Loucy (cell line): ENCODE measurements around the gene FMNL3.

Experiments used
- EZH2phosphoT487 ChIP-seq: fragments of 200-600 bp; IDR thresholded peaks from 2 replicates; pipeline ENCODE4 v1.6.1; 2018; ENCODE audit warnings: antibody characterized with exemption, mild to moderate bottlenecking, moderate library complexity, borderline replicate concordance
- TF ChIP-seq, protein P1 (sequence below): fragments of 200-600 bp; sonication (generic); conservative IDR thresholded peaks from 2 replicates; pipeline ENCODE4 v1.5.1; 2014; ENCODE audit warnings: mild to moderate bottlenecking, antibody characterized with exemption, low read length

DNA sequence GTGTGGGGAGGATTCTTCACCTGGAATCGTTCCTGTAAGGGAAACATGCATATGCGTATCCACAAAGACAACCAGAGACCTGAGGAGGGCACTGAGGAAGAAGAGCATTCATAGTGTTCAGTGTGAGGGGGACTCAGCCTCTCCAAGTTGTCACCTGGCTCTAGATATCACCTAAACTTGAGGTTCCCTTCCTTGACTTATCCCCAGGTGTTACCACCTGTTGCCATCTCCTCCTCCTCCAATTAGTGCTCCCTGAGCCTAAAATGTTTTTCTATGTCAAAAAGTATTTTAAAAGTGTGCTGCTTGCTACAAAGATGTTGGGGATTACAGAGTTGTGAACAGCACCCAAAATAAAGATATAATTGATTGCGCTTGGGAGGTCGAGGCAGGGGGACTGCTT lies 41.0 kb downstream of the FMNL3 start:
- no peak for TF ChIP-seq EZH2phosphoT487
- TF ChIP-seq, protein P1, sequence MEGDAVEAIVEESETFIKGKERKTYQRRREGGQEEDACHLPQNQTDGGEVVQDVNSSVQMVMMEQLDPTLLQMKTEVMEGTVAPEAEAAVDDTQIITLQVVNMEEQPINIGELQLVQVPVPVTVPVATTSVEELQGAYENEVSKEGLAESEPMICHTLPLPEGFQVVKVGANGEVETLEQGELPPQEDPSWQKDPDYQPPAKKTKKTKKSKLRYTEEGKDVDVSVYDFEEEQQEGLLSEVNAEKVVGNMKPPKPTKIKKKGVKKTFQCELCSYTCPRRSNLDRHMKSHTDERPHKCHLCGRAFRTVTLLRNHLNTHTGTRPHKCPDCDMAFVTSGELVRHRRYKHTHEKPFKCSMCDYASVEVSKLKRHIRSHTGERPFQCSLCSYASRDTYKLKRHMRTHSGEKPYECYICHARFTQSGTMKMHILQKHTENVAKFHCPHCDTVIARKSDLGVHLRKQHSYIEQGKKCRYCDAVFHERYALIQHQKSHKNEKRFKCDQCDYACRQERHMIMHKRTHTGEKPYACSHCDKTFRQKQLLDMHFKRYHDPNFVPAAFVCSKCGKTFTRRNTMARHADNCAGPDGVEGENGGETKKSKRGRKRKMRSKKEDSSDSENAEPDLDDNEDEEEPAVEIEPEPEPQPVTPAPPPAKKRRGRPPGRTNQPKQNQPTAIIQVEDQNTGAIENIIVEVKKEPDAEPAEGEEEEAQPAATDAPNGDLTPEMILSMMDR, result no peak
